K562 (cell line): ENCODE data around the gene PLOD1. TPM values are rescaled to one million over a fixed set of nuclear protein-coding genes. Genes with fewer than 3 reads are reported as not detected.

ENCODE experiments used
- CXXC5 ChIP-seq: fragments of 250-450 bp; sonication (Bioruptor Pico); IDR thresholded peaks from 2 replicates; pipeline ENCODE4 v1.8.0; 2022; ENCODE audit warnings: inconsistent platforms, mild to moderate bottlenecking, moderate library complexity
- EZH2 ChIP-seq: IDR thresholded peaks from 2 replicates; pipeline ENCODE4 v1.6.1; 2012; ENCODE audit warnings: low read depth, mild to moderate bottlenecking, inconsistent platforms, low read length, borderline replicate concordance
- HEY1 ChIP-seq: fragments of 250-450 bp; sonication (Bioruptor Pico); IDR thresholded peaks from 2 replicates; pipeline ENCODE4 v1.5.0; 2020; ENCODE audit warnings: mild to moderate bottlenecking, moderate library complexity, borderline replicate concordance
- KAT8 ChIP-seq: fragments of 450-650 bp; IDR thresholded peaks from 2 replicates; pipeline ENCODE4 v1.6.1; 2016; ENCODE audit warnings: low read depth, mild to moderate bottlenecking
- NR2C1 ChIP-seq, 2 experiments: fragments of 450-650 bp; IDR thresholded peaks; 2 replicates each; pipeline ENCODE4 v1.6.1; 2017; ENCODE audit warnings: mild to moderate bottlenecking in 2 of 2, antibody characterized with exemption in 1 of 2, inconsistent platforms in 1 of 2, missing compliant biosample characterization in 1 of 2, missing genetic modification characterization in 1 of 2
- PCBP2 ChIP-seq: fragments of 200-400 bp; formaldehyde crosslinking; IDR thresholded peaks from 2 replicates; pipeline ENCODE4 v1.6.1; 2018; ENCODE audit warnings: low read length, low read depth, mild to moderate bottlenecking, moderate library complexity; ENCODE audit not compliant: poor library complexity, severe bottlenecking
- PRPF4 ChIP-seq: fragments of 200-400 bp; formaldehyde crosslinking; IDR thresholded peaks from one replicate; pipeline ENCODE4 v1.6.1; 2017; ENCODE audit warnings: low read length, low read depth, mild to moderate bottlenecking; ENCODE audit not compliant: insufficient read depth, poor library complexity, severe bottlenecking
- SPI1 ChIP-seq: IDR thresholded peaks from 2 replicates; pipeline ENCODE4 v1.6.1; 2011; ENCODE audit warnings: low read depth, low read length, control low read depth, borderline replicate concordance
- TARDBP ChIP-seq: fragments of 450-650 bp; IDR thresholded peaks from 2 replicates; pipeline ENCODE4 v1.6.1; 2016
- TOE1 ChIP-seq, 2 experiments: fragments of 450-650 bp in 1 of 2; sonication (generic) in 1 of 2; formaldehyde crosslinking in 1 of 2; IDR thresholded peaks; 2 replicates each; pipeline versions ENCODE4 v1.7.1 to v1.8.0; 2016 to 2022; ENCODE audit warnings: borderline replicate concordance in 2 of 2, mild to moderate bottlenecking in 2 of 2, antibody characterized with exemption in 1 of 2, inconsistent platforms in 1 of 2, low read depth in 1 of 2, missing genetic modification reagents in 1 of 2, moderate library complexity in 1 of 2
- ZEB2 ChIP-seq: fragments of 450-650 bp; IDR thresholded peaks from 2 replicates; pipeline ENCODE4 v1.6.1; 2016
- ZNF282 ChIP-seq: sonication (generic); formaldehyde crosslinking; IDR thresholded peaks from 2 replicates; pipeline ENCODE4 v1.8.1; 2023; ENCODE audit warnings: missing genetic modification reagents
- polyA plus RNA-seq, 8 experiments: library from polyadenylated mRNA; depleted of rRNA in 4 of 8; stranded (reverse) in 5 of 8; unstranded in 3 of 8; fragments of >200 nt; fragmentation: Nextera tagmentation in 2 of 8; fragmentation: Illumina TruSeq in 1 of 8; extraction: Ambion mirVana in 2 of 8; extraction: Trizol in 1 of 8; gene quantifications; 2 replicates each; pipeline versions ENCODE4 v1.2.1 to v1.2.3, GENCODE V29; 2011 to 2014; ENCODE audit warnings: inconsistent platforms in 1 of 8, missing spikeins in 1 of 8
- total RNA-seq, 7 experiments: library from RNA; depleted of rRNA in 6 of 7; stranded (reverse); fragments of >200 nt in 6 of 7; fragmentation: Illumina TruSeq in 2 of 7; extraction: Trizol in 2 of 7; gene quantifications; 2 replicates each; pipeline versions ENCODE4 v1.2.1 to v1.2.3, GENCODE V29; 2011 to 2021; ENCODE audit warnings: low replicate concordance in 1 of 7
- TF ChIP-seq, protein P1 (sequence below), 2 experiments: fragments of 450-650 bp; IDR thresholded peaks; 2 replicates each; pipeline ENCODE4 v1.6.1; 2016; ENCODE audit warnings: mild to moderate bottlenecking in 2 of 2, borderline replicate concordance in 1 of 2, low read depth in 1 of 2, moderate library complexity in 1 of 2
- TF ChIP-seq, protein P2 (sequence below): sonication (generic); formaldehyde crosslinking; IDR thresholded peaks from 2 replicates; pipeline ENCODE4 v1.8.0; 2022; ENCODE audit warnings: missing genetic modification reagents, mild to moderate bottlenecking, moderate library complexity, borderline replicate concordance
- TF ChIP-seq, protein P3 (sequence below): fragments of 450-650 bp; formaldehyde crosslinking; IDR thresholded peaks from 2 replicates; pipeline ENCODE4 v1.4.0; 2020; ENCODE audit warnings: mild to moderate bottlenecking, moderate library complexity

The PLOD1 gene
- total and polyA plus RNA-seq, 9 of the 15 experiments (the other 6 are each of a cell fraction or from before 2014, with no cell fraction given): 16.6 to 90.8 (median 52.7) TPM

DNA sequence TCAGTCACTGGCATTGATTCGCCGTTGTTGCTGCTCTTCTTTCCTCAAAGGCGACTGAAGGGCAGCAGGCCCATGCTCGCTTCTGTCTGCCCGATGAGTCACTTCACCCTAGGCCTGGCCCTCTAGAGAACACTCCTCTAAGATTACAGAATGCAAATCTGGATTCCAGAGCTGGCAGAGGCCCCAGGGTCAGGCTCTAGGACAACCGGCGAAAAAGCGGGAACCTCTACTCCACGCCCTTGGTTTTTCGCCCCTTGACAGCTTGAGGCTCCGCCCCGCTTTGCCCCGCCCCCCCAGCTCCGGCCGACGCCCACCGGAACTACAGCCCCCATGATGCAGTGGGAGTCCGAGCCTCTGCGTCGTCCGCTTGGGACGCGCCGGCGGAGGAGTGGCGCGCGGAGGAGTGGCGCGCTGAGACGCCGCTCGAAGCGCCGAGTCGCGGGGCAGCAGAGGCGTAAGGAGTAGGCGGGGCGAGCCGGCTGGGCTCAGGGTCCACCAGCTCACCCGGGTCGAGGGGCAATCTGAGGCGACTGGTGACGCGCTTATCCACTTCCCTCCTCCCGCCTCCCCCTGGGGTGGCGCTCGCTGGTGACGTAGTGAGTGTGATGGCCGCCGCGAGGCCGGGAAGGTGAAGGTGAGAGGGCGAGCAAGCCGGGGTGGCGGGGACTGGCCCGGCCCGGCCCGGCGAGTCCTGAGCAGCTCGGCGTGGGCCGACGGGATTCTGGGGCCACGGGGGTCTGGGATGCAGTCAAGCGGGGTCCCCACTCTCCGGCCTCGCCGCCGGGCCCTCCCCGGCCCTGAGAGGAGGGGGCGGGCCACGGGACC lies 45.5 kb downstream of the PLOD1 start, which contains the start of gene MFN2 (continued):
- TF ChIP-seq HEY1 (no peak), SPI1 (peak; percentile 94), EZH2 (no peak), CXXC5 (CRISPR knock-in tag) (peak; percentile 99), TARDBP (0 out of 2 replicates have a peak, but pooled peaks have one; percentile 14), ZNF282 (CRISPR knock-in tag) (no peak), PCBP2 (no peak), PRPF4 (peak; percentile 35), NR2C1 (IDR thresholded peaks at IDR 0.05) (peak; percentile 92), NR2C1 (tag; IDR thresholded peaks at IDR 0.05) (peak; percentile 95), TOE1 (IDR thresholded peaks at IDR 0.05; ENCODE audit: borderline replicate concordance) (peak; percentile 43; the same call in 1 of the 2 replicates), TOE1 (CRISPR knock-in tag; IDR thresholded peaks at IDR 0.05; ENCODE audit: borderline replicate concordance, low read depth) (no peak), KAT8 (no peak), ZEB2 (no peak)
- TF ChIP-seq, protein P1, sequence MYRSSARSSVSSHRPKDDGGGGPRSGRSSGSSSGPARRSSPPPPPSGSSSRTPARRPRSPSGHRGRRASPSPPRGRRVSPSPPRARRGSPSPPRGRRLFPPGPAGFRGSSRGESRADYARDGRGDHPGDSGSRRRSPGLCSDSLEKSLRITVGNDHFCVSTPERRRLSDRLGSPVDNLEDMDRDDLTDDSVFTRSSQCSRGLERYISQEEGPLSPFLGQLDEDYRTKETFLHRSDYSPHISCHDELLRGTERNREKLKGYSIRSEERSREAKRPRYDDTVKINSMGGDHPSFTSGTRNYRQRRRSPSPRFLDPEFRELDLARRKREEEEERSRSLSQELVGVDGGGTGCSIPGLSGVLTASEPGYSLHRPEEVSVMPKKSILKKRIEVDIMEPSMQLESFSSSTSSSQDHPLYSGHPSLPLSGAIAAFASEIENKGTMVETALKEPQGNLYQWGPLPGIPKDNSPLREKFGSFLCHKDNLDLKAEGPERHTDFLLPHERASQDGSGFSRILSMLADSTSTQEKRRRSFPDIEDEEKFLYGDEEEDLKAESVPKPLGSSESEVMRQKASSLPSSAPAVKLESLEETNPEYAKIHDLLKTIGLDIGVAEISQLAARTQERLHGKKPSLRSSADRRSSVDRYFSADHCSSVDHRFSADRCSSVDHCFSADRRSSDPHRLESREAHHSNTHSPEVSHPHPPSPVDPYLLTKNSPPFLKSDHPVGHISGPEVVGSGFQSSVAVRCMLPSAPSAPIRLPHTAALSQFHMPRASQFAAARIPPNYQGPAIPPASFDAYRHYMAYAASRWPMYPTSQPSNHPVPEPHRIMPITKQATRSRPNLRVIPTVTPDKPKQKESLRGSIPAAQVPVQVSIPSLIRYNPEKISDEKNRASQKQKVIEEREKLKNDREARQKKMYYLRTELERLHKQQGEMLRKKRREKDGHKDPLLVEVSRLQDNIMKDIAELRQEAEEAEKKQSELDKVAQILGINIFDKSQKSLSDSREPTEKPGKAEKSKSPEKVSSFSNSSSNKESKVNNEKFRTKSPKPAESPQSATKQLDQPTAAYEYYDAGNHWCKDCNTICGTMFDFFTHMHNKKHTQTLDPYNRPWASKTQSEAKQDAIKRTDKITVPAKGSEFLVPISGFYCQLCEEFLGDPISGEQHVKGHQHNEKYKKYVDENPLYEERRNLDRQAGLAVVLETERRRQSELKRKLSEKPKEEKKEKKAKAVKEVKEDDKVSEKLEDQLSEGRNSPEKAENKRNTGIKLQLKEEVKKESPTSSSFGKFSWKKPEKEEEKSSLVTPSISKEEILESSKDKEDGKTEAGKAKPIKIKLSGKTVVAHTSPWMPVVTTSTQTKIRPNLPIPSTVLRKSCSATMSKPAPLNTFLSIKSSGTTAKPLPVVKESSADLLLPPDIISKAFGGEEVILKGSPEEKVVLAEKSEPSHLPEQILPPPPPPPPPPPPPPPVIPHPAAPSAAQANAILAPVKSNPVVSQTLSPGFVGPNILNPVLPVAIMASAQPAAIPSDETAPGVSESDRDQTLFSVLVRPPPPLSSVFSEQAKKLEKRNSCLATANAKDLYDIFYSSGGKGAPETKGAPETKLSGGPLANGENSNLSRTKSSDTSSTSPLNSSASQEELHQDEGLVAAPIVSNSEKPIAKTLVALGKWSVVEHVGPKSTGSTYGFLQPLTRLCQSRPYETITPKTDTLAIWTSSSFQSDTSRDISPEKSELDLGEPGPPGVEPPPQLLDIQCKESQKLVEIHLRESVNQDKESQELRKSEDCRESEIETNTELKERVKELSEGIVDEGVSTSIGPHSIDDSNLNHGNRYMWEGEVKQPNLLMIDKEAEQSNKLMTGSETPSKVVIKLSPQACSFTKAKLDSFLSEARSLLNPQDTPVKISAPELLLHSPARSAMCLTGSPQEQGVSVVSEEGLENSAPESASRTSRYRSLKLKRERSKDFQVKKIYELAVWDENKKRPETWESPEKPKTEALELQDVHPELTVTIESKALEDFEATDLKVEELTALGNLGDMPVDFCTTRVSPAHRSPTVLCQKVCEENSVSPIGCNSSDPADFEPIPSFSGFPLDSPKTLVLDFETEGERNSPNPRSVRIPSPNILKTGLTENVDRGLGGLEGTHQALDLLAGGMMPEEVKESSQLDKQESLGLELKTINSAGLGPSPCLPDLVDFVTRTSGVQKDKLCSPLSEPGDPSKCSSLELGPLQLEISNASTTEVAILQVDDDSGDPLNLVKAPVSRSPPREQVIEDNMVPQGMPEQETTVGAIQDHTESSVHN (IDR thresholded peaks at IDR 0.05; ENCODE audit: borderline replicate concordance in 1 of 2, low read depth in 1 of 2): no peak
- TF ChIP-seq, protein P2, sequence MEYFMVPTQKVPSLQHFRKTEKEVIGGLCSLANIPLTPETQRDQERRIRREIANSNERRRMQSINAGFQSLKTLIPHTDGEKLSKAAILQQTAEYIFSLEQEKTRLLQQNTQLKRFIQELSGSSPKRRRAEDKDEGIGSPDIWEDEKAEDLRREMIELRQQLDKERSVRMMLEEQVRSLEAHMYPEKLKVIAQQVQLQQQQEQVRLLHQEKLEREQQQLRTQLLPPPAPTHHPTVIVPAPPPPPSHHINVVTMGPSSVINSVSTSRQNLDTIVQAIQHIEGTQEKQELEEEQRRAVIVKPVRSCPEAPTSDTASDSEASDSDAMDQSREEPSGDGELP (CRISPR knock-in tag): peak; percentile 91
- TF ChIP-seq, protein P3, sequence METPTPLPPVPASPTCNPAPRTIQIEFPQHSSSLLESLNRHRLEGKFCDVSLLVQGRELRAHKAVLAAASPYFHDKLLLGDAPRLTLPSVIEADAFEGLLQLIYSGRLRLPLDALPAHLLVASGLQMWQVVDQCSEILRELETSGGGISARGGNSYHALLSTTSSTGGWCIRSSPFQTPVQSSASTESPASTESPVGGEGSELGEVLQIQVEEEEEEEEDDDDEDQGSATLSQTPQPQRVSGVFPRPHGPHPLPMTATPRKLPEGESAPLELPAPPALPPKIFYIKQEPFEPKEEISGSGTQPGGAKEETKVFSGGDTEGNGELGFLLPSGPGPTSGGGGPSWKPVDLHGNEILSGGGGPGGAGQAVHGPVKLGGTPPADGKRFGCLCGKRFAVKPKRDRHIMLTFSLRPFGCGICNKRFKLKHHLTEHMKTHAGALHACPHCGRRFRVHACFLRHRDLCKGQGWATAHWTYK: no peak; the same call in 1 of the 2 replicates
